Hematopoietic multipotent progenitor cell (in vitro differentiated cells): ENCODE measurements around the gene SYNGAP1. TPM values are rescaled to one million over a fixed set of nuclear protein-coding genes. Genes with fewer than 3 reads are reported as not detected.

Source experiments
- DNase-seq, 3 donors: peaks; one replicate each; pipeline ENCODE4 v3.0.0-alpha.2; 2011 to 2015; ENCODE audit warnings: low read depth in 2 of 3, low spot score in 2 of 3
- total RNA-seq: library from RNA; depleted of rRNA; stranded (reverse); fragments of >200 nt; gene quantifications from one replicate; pipeline ENCODE4 v1.2.3, GENCODE V29; 2012

Gene SYNGAP1
- total RNA-seq, 1 donor = 22.4 TPM

DNA sequence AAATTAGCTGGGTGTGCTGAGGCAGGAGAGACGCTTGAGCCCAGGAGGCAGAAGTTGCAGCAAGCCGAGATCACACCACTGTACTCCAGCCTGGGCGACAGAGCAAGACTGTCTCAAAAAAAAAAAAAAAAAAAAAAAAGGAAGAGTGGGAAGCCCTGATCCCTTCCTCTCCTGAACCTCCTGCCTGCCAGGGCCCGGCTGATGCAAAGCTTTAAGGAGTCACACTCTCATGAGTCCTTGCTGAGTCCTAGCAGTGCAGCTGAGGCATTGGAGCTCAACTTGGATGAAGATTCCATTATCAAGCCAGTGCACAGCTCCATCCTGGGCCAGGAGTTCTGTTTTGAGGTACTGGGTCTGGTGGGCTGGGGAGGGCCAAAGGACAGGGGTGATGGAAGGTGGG is 15.1 kb downstream of the SYNGAP1 start:
- DNase-seq = no peak

- DNase-seq = no peak
Measured at GRCh38 chr6:33437666-33438065, 17.8 kb downstream of the SYNGAP1 start.

DNA sequence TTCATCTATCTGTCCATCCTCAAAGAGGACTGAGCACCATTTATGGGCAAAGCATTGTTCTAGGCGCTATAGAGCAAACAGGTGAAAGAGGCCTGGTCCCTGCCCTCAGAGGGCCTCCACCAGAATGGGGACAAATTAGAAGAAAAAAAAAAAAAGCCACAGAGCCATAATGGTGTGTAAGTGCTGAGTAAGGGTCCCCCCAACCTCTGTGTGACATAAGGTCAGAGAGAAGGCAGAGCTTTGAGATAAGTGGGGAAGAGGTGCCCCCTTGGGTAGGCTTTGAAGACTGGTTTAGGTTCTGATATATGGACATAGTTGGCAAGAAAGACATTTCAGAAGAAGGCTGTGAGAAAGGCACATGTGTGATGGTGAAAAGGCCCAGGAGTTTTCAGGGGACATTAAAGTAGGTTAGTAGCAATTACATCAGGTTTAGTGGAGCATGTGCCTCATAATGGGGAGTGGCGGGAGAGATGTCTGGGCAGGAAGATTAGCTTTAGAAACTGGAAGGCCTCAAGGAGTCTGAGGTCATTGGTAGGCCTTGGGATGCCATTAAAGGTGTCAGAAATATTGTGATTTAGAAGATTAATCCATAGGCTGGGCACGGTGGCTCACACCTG is 19.2 kb downstream of the SYNGAP1 start:
- no peak for DNase-seq

- DNase-seq = no peak
Measured at GRCh38 chr6:33439956-33440648, 20.2 kb downstream of the SYNGAP1 start.

- no peak for DNase-seq
Measured at GRCh38 chr6:33440649-33441309, 20.9 kb downstream of the SYNGAP1 start.

- no peak for DNase-seq
Measured at GRCh38 chr6:33441457-33441856, 21.6 kb downstream of the SYNGAP1 start.

- no peak for DNase-seq
Measured at GRCh38 chr6:33442283-33442682, 22.4 kb downstream of the SYNGAP1 start.

- no peak for DNase-seq
Measured at GRCh38 chr6:33443025-33443424, 23.2 kb downstream of the SYNGAP1 start.

- no peak for DNase-seq
Measured at GRCh38 chr6:33443619-33444504, 24.0 kb downstream of the SYNGAP1 start.

GRCh38 chr6:33445119-33445603 is 25.3 kb downstream of the SYNGAP1 start:
- no peak for DNase-seq

- no peak for DNase-seq
Measured at GRCh38 chr6:33446356-33446755, 26.5 kb downstream of the SYNGAP1 start.

- DNase-seq = no peak
Measured at GRCh38 chr6:33450434-33450833, 30.6 kb downstream of the SYNGAP1 start.

GRCh38 chr6:33451606-33452005 is 31.7 kb downstream of the SYNGAP1 start:
- DNase-seq = no peak

- no peak for DNase-seq
Measured at GRCh38 chr6:33452496-33452895, 32.6 kb downstream of the SYNGAP1 start.

- peak in 2 of 3 donors; percentile 15 to 17 for DNase-seq
Measured at GRCh38 chr6:33453393-33454008, 33.6 kb downstream of the SYNGAP1 start.

DNA sequence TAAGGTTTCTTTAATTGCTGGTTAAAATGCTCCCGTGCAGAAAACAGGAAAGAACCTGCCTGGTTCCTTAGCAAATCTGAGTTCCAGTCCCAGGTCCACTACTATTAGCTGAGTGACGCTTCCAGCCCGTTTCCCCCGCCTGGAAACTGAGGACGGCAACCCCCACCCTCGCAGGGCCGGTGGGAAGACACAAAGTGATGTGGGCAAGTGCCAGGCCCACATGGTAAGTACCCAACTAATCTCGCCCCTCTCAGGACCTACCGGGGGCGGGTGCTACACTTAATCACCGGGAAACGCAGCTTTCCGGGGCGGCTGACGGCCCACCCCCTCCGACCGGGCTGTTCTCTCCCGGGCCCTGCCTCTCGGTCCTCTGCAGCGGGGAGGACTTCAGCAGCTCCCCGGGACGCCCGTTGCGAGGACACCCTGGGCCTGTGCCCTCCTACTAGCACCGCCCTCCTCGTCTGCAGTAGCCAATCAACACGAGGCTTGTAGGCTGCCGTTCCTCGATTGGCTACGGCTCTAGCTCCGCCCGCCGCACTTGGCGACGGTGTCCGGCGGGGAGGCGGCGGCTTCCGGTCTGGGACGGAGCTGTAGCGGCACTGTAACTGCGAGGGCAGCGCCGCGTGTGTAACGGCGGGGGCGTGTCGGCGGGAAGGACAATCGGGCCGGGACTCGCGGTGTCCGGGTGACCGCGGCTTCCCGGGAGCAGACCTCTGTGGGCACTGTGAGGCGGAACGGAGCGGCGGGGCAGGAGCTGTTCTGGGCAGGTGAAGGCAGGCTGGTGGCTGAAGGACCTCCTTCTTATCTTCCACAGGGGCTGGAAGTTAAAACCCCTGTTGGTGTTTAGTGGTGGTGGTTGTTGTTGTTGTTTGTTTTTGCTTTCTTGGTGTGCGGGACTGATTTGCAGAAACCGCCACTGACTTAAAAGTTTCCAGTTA is 34.4 kb downstream of the SYNGAP1 start, which contains the start of gene ZBTB9:
TSS of gene ZBTB9 (plus strand) at position 568 of the 938 bp plus-strand sequence. CDS start 525 bp downstream, outside the sequence.
- peak; percentile 72 to 95 (median 91) for DNase-seq

- no peak for DNase-seq
Measured at GRCh38 chr6:33455051-33455450, 35.2 kb downstream of the SYNGAP1 start.

DNA sequence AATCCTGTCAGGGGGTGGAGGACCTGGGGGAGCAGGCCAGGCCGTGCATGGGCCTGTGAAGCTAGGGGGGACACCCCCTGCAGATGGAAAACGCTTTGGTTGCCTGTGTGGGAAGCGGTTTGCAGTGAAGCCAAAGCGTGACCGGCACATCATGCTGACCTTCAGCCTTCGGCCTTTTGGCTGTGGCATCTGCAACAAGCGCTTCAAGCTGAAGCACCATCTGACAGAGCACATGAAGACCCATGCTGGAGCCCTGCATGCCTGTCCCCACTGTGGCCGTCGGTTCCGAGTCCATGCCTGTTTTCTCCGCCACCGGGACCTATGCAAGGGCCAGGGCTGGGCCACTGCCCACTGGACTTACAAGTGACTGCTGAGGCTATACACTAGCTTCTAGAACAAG is 36.3 kb downstream of the SYNGAP1 start:
- no peak for DNase-seq

DNA sequence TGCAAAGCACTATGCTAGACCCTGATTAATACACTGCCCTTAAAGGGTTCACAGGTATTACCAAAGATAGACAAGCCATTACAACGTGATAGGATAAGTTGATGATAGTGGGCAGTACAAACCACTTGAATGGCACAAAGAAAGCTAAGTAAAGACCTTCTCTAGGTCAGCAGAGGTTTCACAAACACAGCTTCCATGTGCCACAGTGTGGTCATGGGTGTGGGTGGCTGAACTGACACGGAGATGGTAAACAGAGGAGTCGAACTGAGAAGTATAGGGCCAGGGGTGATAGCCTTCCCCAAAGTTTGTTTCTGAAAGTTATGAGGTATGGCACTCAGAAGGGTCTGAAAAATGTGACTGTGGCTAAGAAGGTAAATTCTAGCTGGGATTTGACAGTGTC is 38.8 kb downstream of the SYNGAP1 start:
- no peak for DNase-seq
